ENCODE data around the gene ARL2. TPM values are rescaled to one million over a fixed set of nuclear protein-coding genes. Genes with fewer than 3 reads are reported as not detected.

ARL2 gene
- total RNA-seq, 1 experiment from 2014 or later, result 203 TPM

DNA sequence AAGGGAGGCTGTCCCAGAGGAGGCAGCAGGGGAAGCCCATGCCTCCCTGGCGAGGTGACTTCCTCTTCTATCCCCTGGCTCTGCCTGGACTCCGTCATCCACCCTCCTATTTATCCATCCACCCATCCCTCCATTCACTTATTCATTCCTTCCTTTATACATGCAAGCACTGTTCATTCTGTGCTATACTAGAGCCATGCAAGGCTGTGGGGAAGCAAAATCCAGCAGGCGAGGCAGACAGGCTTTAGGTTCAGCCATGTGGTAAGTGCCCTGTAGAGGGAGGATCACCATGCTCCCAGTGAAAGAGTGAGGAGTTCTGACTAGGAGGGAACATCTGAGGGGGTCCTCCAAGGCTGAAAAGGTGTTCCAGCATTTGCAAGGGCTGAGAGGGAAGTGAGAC is 45.6 kb downstream of the ARL2 start:
- Histone ChIP-seq H2BK12ac (ENCODE audit: insufficient read length, low read depth, low read length) (no peak overlapping the region), H3K27ac (ENCODE audit: insufficient read length, low read depth, low read length) (no peak overlapping the region), H4K5ac (ENCODE audit: insufficient read length, low read depth, low read length) (no peak overlapping the region), H3K4me1 (ENCODE audit: insufficient read depth, low read length) (no peaks in the 10 kb centered on the region), H3K23ac (ENCODE audit: insufficient read length, low read depth, low read length) (no peak overlapping the region), H2BK120ac (ENCODE audit: low read depth, low read length, poor library complexity, severe bottlenecking) (no peak overlapping the region), H2AFZ (ENCODE audit: low read length) (no peak overlapping the region), H3K4me2 (ENCODE audit: insufficient read depth, insufficient read length, low read length) (no peak overlapping the region), H3K9me3 (ENCODE audit: control insufficient read depth, low read depth, low read length) (no peaks in the 10 kb centered on the region), H3K79me2 (ENCODE audit: insufficient read depth, low read length) (no peaks in the 10 kb centered on the region), H4K8ac (replicated peaks; ENCODE audit: insufficient read length, low read depth, low read length) (no peak overlapping the region), H3T11ph (ENCODE audit: low read length) (no peak overlapping the region), H2AK5ac (ENCODE audit: insufficient read length, low read length) (no peak overlapping the region), H3K14ac (ENCODE audit: insufficient read depth, low read length) (no peak overlapping the region), H2BK5ac (ENCODE audit: insufficient read length, low read length) (no peak overlapping the region), H3K18ac (ENCODE audit: insufficient read length, low read depth, low read length) (no peak overlapping the region), H3K23me2 (ENCODE audit: insufficient read length, low read depth, low read length, poor library complexity, severe bottlenecking) (no peaks in the 10 kb centered on the region), H4K20me1 (ENCODE audit: control insufficient read depth, insufficient read depth, insufficient read length) (no peaks in the 10 kb centered on the region), H2BK20ac (ENCODE audit: low read depth, low read length, poor library complexity, severe bottlenecking) (no peak overlapping the region), H3K4ac (ENCODE audit: low read depth, low read length) (no peak overlapping the region), H3K79me1 (ENCODE audit: insufficient read depth, low read depth, low read length, poor library complexity, severe bottlenecking) (no peaks in the 10 kb centered on the region), H3K56ac (ENCODE audit: insufficient read length, low read depth, low read length) (no peak overlapping the region), H2BK15ac (ENCODE audit: low read depth, low read length) (no peak overlapping the region), H4K91ac (ENCODE audit: insufficient read length, low read depth, low read length) (no peak overlapping the region), H3K9ac (ENCODE audit: extremely low read depth, insufficient read length, low read length) (no peak overlapping the region), H3K27me3 (ENCODE audit: insufficient read depth, low read length) (no peaks in the 10 kb centered on the region)
- no peaks in the 10 kb centered on the region for H3K36me3 Mint-ChIP-seq (ENCODE audit: insufficient read depth in 1 of 3, low read depth in 3 of 3)
- DNase-seq, result no peak
- H3K27me3 Mint-ChIP-seq (ENCODE audit: low read depth), result peaks cover 8% of the 10 kb centered on the region
- no peaks in the 10 kb centered on the region for H3K9me3 Mint-ChIP-seq
- WGBS (ENCODE audit: extremely low coverage, insufficient read length, low lambda C conversion rate), result no CpG with 5 or more reads among the region's 3 CpGs
- peaks cover 4% of the 10 kb centered on the region in 2 experiments for H3K4me1 Mint-ChIP-seq
- TF ChIP-seq CTCF (conservative IDR thresholded peaks at IDR 0.05), result no peak
- peak overlapping the region in 1 of 3 experiments; percentile 44; a peak in 1 of 7 replicates for H3K27ac Mint-ChIP-seq
- H3K4me3 Mint-ChIP-seq, result no peak overlapping the region
